Tibial nerve (tissue), 4 donors: ENCODE results near the gene PCSK5. TPM values are rescaled to one million over a fixed set of nuclear protein-coding genes. Genes with fewer than 3 reads are reported as not detected.
A peak's percentile ranks its signal among the peaks of the same experiment; 100 is the strongest.

Experiments
- DNase-seq, 2 donors: peaks; one replicate each; pipeline ENCODE4 v3.0.0-alpha.2; 2019; ENCODE audit warnings: low spot score in 2 of 2
- H3K27ac ChIP-seq, 4 donors: fragments of 200-600 bp; sonication (generic) in 3 of 4; one replicate each; pipeline ENCODE4 v1.5.1; 2017 to 2019; ENCODE audit warnings: mild to moderate bottlenecking in 1 of 4
- H3K27me3 ChIP-seq, 2 donors: fragments of 200-600 bp; sonication (generic) in 1 of 2; one replicate each; pipeline versions ENCODE4 v1.5.1 to v1.6.0; 2017 to 2019
- H3K36me3 ChIP-seq, 3 donors: fragments of 200-600 bp; sonication (generic); one replicate each; pipeline ENCODE4 v1.5.1; 2018 to 2019
- H3K4me1 ChIP-seq, 4 donors: fragments of 200-600 bp; sonication (generic) in 3 of 4; one replicate each; pipeline ENCODE4 v1.5.1; 2017 to 2019
- H3K4me3 ChIP-seq, 4 donors: fragments of 200-600 bp; sonication (generic) in 3 of 4; one replicate each; pipeline ENCODE4 v1.5.1; 2017 to 2019; ENCODE audit warnings: mild to moderate bottlenecking in 1 of 4, moderate library complexity in 1 of 4
- H3K9me3 ChIP-seq, 4 donors: fragments of 200-600 bp; sonication (generic) in 3 of 4; one replicate each; pipeline ENCODE4 v1.5.1; 2017 to 2019
- EP300 ChIP-seq, 2 donors: sonication (generic); formaldehyde crosslinking; IDR thresholded peaks; one replicate each; pipeline ENCODE4 v1.6.1; 2017; ENCODE audit warnings: antibody characterized with exemption in 2 of 2, mild to moderate bottlenecking in 1 of 2
- POLR2A ChIP-seq, 2 donors: fragments of 450-650 bp; IDR thresholded peaks; one replicate each; pipeline ENCODE4 v1.6.1; 2017; ENCODE audit warnings: antibody characterized with exemption in 2 of 2, mild to moderate bottlenecking in 2 of 2, moderate library complexity in 2 of 2
- WGBS, 2 donors: methylation state at CpG; one replicate each; pipeline ENCODE4 v1.1.5; 2018; 5-methylcytosine and 5-hydroxymethylcytosine counted together
- total RNA-seq, 4 donors: library from RNA; depleted of rRNA; stranded (reverse); fragments of >200 nt; gene quantifications; one replicate each; pipeline ENCODE4 v1.1.0, GENCODE V29; 2016
- TF ChIP-seq, protein P1 (sequence below), 5 experiments: fragments of 200-600 bp in 3 of 5; fragments of 450-650 bp in 2 of 5; sonication (generic) in 3 of 5; IDR thresholded peaks; one replicate each; pipeline ENCODE4 v1.5.1; 2016 to 2019; ENCODE audit warnings: antibody characterized with exemption in 5 of 5, mild to moderate bottlenecking in 3 of 5, moderate library complexity in 2 of 5

The PCSK5 gene
- total RNA-seq, 4 donors from 2014 or later: 12.5 to 32.7 (median 23.0) TPM

DNA sequence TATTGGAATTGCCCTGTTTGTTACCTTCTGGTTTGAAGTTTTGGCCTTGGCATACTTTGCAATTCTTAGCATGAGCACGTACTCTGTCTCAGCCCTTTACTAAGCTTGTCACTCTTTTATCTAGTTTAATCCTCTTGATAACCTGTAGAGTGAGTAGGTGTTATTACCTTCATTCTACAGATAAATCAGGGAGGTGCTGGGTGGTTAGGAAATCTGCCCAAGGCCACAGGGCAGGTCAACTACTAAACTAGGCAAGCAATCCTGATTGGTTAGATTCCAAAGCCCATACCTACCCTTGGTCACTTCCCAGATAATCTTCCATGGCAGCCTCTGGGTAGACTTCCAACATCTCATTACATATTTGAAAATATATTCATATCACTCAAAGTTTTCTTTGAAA lies 65.7 kb downstream of the PCSK5 start:
- peaks cover 0 to 35% (median 3%) of the 10 kb centered on the region in 4 donors for H3K4me1 ChIP-seq
- no peaks in the 10 kb centered on the region for H3K27me3 ChIP-seq
- TF ChIP-seq, protein P1, sequence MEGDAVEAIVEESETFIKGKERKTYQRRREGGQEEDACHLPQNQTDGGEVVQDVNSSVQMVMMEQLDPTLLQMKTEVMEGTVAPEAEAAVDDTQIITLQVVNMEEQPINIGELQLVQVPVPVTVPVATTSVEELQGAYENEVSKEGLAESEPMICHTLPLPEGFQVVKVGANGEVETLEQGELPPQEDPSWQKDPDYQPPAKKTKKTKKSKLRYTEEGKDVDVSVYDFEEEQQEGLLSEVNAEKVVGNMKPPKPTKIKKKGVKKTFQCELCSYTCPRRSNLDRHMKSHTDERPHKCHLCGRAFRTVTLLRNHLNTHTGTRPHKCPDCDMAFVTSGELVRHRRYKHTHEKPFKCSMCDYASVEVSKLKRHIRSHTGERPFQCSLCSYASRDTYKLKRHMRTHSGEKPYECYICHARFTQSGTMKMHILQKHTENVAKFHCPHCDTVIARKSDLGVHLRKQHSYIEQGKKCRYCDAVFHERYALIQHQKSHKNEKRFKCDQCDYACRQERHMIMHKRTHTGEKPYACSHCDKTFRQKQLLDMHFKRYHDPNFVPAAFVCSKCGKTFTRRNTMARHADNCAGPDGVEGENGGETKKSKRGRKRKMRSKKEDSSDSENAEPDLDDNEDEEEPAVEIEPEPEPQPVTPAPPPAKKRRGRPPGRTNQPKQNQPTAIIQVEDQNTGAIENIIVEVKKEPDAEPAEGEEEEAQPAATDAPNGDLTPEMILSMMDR (IDR thresholded peaks at IDR 0.05): no peak
- no peak for TF ChIP-seq EP300 (IDR thresholded peaks at IDR 0.05)
- no peaks in the 10 kb centered on the region for H3K36me3 ChIP-seq
- no peak overlapping the region for H3K27ac ChIP-seq
- no peak for DNase-seq
- no peak overlapping the region for H3K4me3 ChIP-seq
- 93 to 97% methylated on average over 1 of the region's 1 CpG for WGBS, 2 donors
- H3K9me3 ChIP-seq: no peaks in the 10 kb centered on the region

DNA sequence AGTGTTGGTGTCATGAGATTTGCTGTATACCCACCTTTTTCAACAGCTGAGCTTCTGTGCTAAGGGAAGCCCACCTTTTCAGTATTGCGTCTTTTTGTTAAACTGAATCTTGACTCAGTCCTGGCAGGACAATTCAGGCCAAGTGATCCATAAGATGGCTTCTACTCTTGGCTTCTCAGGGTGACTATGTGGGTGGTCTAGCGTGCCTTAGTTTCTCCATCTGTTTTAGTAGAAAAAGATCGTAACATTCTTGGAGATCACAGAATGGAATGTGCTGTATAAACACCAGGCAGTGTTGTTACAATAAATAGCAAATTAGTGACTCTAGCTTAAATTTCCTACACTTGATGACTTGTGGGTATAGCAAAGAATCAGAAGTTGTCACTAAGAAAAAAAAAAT lies 66.6 kb downstream of the PCSK5 start:
- no peaks in the 10 kb centered on the region for H3K9me3 ChIP-seq
- no peak overlapping the region for H3K27ac ChIP-seq
- TF ChIP-seq, protein P1 (IDR thresholded peaks at IDR 0.05): no peak
- no peaks in the 10 kb centered on the region for H3K36me3 ChIP-seq
- H3K4me1 ChIP-seq: peaks cover 0 to 39% (median 5%) of the 10 kb centered on the region in 4 donors
- DNase-seq: no peak
- 68 to 72% methylated on average over 3 of the region's 3 CpGs for WGBS, 2 donors
- no peaks in the 10 kb centered on the region for H3K27me3 ChIP-seq
- no peak overlapping the region for H3K4me3 ChIP-seq

DNA sequence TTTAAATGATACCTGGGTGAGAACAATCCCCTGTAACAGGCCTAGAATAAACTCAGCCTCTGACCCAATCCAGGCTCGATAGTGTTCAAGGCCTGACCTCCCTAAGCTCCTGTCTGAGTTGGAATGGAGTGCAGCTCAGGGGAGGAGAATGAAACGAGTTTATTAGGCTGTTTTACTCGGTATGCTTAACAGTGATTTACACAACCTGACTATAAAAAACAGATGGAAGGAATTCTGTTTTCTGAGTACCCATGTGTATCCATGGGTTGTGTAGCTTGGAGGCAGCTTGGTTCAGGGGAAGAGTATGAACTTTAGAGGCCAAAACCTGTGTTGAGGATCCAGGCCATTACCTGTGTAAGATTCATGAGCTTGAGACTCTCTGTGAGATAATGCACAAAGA lies 67.8 kb downstream of the PCSK5 start:
- DNase-seq: no peak
- Histone ChIP-seq H3K27ac (no peak overlapping the region), H3K27me3 (no peaks in the 10 kb centered on the region), H3K9me3 (no peaks in the 10 kb centered on the region), H3K4me3 (no peak overlapping the region), H3K4me1 (peaks cover 0 to 34% (median 5%) of the 10 kb centered on the region in 4 donors), H3K36me3 (no peaks in the 10 kb centered on the region)
- TF ChIP-seq EP300 (IDR thresholded peaks at IDR 0.05) (no peak), POLR2A (IDR thresholded peaks at IDR 0.05) (no peak)
- TF ChIP-seq, protein P1 (IDR thresholded peaks at IDR 0.05): no peak
- WGBS, 2 donors: 56 to 62% methylated on average over 3 of the region's 3 CpGs

DNA sequence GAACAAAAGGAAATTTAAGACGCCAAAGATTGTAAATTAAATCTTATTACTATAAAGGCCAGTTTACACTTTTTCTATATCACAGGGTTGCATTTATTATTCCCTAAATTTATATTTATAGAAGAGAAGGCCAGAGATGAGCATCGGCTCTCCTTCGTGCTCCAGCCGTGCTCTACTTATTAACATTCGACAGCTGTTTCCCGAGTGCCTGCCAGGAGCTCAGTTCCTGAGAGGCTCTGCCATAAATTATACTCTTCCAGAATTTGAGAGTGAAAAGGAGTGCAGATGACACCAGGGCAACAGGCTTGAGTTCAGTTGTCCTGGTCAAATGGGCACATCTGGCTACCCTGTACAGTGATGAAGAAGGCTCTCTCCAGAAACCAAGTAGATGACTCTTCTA lies 70.1 kb downstream of the PCSK5 start:
- H3K36me3 ChIP-seq: no peaks in the 10 kb centered on the region
- no peak overlapping the region for H3K4me3 ChIP-seq
- TF ChIP-seq POLR2A (IDR thresholded peaks at IDR 0.05) (no peak), EP300 (IDR thresholded peaks at IDR 0.05) (no peak)
- TF ChIP-seq, protein P1 (IDR thresholded peaks at IDR 0.05): no peak
- no peak for DNase-seq
- no peak overlapping the region for H3K27ac ChIP-seq
- no peaks in the 10 kb centered on the region for H3K9me3 ChIP-seq
- H3K4me1 ChIP-seq: peaks cover 0 to 38% (median 4%) of the 10 kb centered on the region in 4 donors
- WGBS, 2 donors: 37 to 45% methylated on average over 6 of the region's 6 CpGs
- H3K27me3 ChIP-seq: no peaks in the 10 kb centered on the region

DNA sequence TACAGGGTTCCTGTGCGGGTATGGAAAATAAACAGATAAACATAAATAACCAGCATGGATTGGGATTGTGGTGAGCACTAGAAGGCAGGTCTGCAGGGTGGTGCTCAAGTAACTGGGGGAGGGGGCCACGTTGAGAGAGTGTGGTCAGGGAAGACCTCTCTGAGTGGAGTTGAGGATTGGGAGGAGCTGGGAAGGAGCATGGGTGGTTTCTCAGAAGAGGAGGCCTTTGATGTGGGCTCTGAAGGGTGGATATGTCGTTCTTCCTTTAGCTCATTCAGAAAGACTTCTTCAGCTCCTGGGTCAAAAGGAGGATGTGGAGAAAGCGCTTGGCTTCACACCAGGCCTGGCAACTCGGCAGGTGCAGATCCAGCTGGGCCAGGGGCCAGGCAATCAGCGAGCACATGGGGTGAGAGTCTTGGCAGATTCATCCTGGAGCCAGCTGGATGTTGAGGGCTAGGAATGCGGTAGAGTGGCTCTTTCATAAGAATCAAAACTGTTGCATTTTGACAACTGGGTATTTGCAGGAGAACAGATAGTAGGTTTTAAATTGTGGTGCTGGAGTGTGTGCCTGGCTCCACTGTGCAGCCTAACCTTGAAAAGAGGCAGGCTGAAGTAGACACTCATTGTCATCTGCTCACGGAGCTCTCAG lies 71.7 kb downstream of the PCSK5 start:
- Histone ChIP-seq H3K4me3 (no peak overlapping the region), H3K36me3 (no peaks in the 10 kb centered on the region), H3K9me3 (no peaks in the 10 kb centered on the region), H3K27me3 (no peaks in the 10 kb centered on the region), H3K4me1 (peaks cover 0 to 36% (median 2%) of the 10 kb centered on the region in 4 donors), H3K27ac (no peak overlapping the region)
- WGBS, 2 donors: 67 to 75% methylated on average over 8 of the region's 8 CpGs
- DNase-seq: peak; percentile 12 to 29
- TF ChIP-seq, protein P1 (IDR thresholded peaks at IDR 0.05): no peak
- peak in 1 of 2 donors; percentile 26 for TF ChIP-seq EP300 (IDR thresholded peaks at IDR 0.05)
